ENCODE results near the gene LRRC57.

The LRRC57 gene

GRCh38 chr15:42491539-42492225 is 56.9 kb downstream of the LRRC57 start:
- no peak for DNase-seq (ENCODE audit: low read depth in 2 of 2, low spot score in 1 of 2)

GRCh38 chr15:42490671-42491538 is 57.7 kb downstream of the LRRC57 start, which contains the start of gene ZNF106:
Gene ZNF106 (minus strand): TSS chr15:42491141. CDS start chr15:42472289, 18,852 bp downstream.
- DNase-seq (ENCODE audit: low read depth in 2 of 2, low spot score in 1 of 2) = peak; percentile 63 to 65

GRCh38 chr15:42490291-42490670 is 58.3 kb downstream of the LRRC57 start:
- no peak for DNase-seq (ENCODE audit: low read depth in 2 of 2, low spot score in 1 of 2)

Measured in stimulated activated CD8-positive, alpha-beta memory T cell treated with anti-CD3 and anti-CD28 coated beads, Interleukin-4, amount 100 ng/mL, for 4 hours (primary cell).